Left kidney (tissue), 2 donors: ENCODE measurements around the gene ZNF652. TPM values are rescaled to one million over a fixed set of nuclear protein-coding genes. Genes with fewer than 3 reads are reported as not detected.

Experiments used
- DNase-seq: peaks from one replicate; pipeline ENCODE4 v3.0.0-alpha.2; 2013
- polyA plus RNA-seq: library from polyadenylated mRNA; unstranded; fragments of 120-200 nt; gene quantifications from one replicate; pipeline ENCODE4 v1.2.1, GENCODE V29; 2013; ENCODE audit not compliant: insufficient read length

ZNF652 gene
- polyA plus RNA-seq, 1 donor = 36.7 TPM

DNA sequence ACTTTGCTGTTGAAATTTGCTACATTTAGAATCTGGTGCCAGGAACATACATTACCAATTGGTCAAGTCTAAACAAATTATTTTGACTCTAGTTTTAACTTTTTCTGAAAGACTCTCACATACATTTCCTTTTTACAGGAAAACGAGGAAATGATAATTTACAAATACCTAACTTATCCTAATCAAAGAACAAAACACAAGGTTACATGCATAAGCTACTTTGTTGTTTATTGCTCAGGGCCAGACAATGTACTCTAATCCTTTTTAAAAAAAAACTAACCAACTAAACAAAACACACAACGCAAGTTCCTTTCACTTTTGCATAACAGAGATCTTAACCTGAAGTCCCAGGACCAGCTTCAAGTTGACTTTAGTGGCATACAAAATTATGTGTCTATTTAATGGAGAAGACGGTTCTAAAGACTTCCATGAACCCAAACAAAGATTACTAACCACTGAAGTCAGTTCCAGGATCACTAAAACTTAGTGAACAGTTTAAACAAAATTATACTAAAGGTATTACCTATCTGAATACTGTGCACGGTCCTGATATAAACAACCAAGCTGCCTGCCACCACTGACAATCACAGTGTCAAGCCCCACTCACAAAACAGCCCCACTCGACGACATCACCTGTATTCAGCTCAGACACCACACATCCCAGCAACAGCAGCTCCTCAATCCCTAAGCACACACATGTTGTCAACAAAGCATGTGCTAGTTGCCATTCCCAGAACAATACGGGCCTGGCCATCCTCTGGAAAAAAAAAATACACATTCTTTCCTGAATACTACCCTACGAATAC is 1.9 kb downstream of the ZNF652 start:
- no peak for DNase-seq

DNA sequence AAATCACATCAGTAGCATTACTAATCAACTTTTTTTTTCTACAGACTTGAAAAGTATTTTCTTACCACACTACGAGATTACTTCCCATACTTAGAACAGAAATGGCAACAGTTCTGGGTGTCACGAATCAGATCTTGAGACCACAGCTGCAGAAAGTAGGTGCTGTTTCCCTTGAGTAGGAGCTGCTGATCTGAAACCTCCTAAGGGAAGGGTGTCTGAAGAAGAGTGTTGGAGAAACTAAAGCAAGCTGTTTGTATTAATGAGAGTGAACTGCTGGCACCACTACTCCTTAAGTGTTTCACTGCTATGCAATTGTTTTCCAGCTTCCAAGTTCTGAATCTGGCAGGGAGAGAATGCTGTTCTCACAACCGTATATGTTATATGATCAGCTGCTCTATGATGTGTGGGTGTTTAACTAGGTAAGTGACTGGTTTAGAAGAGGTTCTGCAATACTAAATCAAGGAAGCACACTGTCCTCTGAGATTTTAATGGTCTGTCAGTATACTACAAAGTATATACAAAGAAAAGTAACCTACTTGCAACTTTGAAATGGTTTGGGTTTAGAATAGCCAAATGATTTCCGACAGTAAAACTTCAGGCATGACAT is 3.3 kb downstream of the ZNF652 start:
- no peak for DNase-seq

DNA sequence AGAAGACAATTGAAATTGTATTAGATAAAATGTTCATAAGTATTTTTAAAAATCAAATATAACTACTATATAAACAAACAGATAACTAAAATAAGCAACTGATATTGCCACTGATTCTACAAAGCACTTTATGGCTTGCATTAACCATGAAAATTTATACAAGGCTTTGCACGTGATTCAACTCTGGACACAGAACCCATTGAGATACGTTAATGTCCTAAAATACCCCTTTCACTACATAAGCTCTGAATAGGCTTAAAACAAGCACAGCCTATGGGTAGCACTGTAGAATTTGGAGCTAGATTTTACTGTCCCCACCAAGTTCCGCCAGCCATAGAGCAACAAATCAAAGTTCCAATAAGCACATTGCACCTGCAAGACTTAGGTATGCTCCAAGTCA is 4.5 kb downstream of the ZNF652 start:
- DNase-seq = no peak

DNA sequence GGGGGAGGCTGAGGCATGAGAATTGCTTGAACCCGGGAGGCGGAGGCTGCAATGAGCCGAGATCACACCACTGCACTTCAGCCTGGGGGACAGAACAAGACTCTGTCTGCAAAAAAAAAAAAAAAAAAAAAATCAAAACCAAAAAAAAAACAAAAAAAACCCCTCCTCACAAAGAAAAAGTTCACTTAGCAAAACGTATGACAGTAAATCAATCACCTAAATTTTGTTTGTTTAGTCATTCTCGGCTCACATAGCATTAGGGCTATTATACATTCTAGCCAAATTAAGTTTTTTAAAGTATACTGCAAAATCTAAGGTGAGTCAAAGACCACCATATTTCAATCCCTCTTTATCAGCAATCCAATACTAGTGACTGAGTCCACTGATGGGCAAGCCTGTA is 5.7 kb downstream of the ZNF652 start:
- no peak for DNase-seq

DNA sequence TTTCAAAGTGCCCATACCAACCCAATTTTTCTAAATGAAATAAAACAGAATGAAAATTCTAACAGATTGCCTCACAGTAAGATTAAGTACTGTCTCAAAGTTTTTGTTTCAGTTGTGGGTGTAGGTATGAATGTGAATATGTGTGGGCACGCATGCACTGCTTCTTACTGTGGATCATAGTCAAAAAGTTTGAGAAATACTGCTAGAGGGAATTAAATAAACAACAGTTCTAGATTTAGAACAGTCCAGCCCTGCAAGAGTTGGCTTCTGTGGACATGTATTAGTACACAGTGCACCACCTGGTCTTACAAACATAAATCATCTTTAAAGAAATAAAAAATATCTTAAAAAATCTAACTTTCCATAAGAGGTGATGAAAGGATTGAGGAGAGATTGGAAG is 8.4 kb downstream of the ZNF652 start:
- DNase-seq = no peak

DNA sequence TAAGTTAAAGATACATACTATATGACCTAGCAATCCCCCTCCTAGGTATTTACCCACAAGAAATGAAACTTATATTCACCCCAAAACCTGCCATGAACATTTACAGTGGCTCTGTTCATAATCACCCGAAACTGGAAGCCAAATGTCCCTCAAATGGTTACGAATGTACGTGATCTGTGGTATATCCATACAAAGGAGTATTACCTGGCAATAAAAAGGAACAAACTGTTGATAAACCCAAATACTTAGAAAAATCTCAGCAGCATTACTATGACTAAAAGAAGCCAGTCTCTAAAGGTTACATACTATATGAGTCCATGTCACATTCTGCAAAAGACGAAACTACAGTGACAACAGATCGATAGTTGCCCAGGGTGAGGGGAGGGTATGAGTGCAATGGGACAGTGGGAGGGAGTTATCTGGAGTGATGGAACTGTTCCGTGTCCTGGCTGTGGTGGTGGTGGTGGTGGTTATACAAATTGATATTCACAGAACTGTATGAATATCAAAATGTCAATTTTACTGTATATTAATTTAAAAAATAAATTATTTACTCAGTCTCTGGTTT is 9.4 kb downstream of the ZNF652 start:
- no peak for DNase-seq

DNA sequence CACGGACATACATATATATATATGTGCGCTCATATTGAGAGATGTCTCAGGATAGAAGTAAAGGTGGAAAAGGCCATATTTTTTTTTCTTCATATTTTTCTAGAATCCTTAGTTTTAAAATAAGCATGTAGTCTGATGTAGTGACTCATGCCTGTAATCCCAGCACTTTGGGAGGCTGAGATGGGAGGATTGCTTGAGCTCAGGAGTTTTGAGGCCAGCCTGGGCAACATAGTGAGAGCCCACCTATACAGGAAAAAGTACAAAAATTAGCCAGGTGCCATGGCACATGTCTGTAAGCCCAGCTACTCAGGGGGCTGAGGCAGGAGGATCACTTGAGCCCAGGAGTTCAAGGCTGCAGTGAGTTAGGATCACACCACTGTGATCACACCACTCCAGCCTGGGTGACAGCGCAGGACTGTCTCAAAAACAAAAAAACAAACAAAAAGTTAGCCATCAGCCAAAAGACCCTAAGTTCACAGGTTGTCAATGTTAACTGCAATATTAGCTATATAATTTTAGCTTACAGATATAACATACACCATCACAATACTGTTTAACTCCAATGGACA is 10.4 kb downstream of the ZNF652 start:
- no peak for DNase-seq

DNA sequence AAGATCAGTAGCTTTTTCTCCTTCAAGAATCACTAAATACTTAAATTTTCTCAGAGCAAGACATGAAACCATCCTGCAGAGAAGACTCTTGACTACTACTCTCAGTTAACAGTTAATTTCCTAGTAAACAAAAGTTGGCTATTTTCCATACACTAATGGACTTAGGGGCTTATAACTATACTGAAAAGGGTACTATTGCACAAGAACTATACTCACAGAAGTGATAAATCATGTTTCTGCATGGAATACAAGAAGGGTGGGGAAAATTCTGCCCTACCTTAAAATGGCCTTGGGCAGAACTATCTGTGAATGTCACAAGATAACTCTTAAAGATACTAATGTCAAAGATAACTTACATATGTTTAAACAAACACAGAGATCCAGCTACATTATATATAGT is 12.5 kb downstream of the ZNF652 start:
- no peak for DNase-seq

DNA sequence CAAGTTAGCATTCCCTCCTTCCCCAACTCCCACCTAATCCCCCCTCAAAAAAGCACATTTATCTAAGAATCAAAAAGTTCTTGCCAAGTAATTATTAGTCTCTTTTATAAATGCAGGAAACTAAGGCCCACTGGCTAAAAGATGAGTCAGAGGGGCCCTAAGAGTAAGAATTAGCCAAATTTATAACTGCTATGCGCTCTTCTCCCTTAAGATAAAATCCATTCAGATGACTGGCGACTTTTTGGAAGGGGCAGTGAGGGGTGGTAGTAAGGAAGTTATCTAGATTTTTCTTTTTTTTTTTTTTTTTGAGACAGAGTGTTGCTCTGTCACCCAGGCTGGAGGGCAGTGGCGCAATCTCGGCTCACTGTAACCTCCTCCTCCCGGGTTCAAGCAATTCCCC is 17.1 kb downstream of the ZNF652 start:
- no peak for DNase-seq

DNA sequence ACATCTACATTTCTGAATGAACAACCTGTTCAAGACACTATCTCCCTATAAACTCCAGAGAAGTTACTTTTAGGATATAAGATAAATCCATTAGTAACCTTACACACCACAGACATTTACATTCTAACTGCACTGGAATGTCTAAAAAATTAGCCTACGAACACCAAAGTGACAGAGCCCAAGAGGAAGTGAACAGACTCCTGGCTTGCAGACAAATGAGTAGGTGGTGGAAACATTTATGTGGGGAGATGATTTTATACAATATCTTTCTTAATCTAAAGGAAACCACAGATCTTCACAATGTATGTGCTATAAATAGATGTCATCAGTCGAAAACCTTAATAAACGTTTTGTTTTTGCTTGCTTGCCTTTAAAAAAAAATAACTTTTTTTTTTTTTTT is 18.8 kb downstream of the ZNF652 start:
- no peak for DNase-seq

DNA sequence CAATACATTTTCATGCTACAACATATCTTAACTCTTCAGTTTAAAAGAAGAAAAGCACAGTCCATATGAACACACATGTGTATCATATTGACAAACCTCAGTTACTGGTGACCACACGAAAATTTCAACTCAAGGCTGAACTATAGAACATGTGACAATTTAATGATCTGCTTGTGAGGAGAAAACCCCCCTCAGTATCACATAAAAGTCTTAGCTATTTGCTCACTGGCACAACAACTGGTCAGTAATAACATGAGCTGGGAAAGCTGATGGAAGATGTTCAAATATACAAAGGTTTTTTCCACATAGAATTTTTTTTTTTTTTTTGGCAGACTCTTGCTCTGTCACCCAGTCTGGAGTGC is 19.5 kb downstream of the ZNF652 start:
- no peak for DNase-seq

DNA sequence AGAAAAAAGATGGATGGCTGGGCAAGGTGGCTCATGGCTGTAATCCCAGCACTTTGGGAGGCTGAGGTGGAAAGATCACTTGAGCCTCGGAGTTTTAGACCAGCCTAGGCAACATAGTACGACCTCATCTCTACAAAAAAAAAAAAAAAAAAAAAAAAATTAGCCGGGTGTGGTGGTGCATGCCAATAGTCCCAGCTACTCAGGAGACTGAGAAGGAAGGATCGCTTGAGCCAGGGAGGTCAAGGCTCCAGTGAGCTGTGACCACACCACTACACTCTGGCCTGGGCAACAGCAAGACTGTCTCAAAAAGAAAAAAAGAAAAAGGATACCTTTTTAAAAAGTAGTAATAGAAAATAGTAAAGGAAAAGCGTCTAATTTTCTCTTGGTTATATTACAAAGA is 20.7 kb downstream of the ZNF652 start:
- DNase-seq = no peak

DNA sequence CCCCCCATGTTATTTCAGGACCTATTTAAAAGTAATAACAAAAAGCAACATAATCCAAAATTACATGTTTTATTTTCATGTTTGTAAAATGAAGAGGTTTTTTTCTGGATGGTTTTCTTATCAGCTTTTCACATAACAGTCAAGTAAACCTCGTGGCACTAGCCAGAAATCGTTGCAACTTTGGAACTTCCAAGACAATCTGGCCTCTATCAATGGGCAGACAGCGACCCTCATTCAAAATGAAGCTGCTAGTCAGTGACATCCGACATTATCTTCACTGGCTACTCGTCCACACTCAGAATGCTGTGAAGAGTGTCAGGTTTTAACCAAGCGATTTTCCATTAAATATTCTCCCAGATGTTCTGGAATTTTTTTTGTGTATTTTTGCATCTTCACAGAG is 22.7 kb downstream of the ZNF652 start:
- DNase-seq = no peak

DNA sequence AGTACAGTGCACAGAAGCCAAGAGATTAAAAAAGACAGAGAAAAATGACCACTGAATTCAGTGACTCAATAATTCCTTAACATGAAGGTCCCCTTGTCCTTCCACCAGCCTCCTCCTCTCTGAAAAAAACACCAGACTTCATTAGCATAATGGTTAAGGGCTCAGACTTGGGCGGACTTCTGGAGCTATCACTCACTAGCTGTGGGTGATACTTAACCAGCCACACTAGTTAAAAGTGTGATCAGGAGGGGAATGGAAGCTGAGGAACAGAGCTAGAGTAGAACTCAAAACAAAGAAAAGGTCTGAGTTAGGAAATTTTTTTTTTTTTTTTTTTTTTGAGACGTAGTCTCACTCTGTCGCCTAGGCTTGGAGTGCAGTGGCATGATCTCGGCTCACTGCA is 23.2 kb downstream of the ZNF652 start:
- DNase-seq = no peak

DNA sequence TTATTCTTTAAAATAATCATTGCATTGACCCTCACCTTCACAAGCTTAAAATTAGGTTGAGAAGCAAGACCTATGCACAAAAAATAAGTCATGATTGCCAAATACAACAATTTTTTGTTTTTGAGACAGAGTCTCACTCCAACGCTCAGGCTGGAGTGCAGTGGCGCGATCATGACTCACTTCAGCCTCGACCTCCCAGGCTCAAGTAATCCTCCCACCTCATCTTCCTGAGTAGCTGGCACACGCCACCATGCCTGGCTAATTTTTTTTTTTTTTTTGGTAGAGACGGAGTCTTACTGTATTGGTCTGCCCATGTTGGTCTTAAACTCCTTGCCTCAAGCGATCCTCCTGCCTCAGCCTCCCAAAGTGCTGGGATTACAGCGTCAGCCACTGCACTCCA is 24.2 kb downstream of the ZNF652 start:
- no peak for DNase-seq

DNA sequence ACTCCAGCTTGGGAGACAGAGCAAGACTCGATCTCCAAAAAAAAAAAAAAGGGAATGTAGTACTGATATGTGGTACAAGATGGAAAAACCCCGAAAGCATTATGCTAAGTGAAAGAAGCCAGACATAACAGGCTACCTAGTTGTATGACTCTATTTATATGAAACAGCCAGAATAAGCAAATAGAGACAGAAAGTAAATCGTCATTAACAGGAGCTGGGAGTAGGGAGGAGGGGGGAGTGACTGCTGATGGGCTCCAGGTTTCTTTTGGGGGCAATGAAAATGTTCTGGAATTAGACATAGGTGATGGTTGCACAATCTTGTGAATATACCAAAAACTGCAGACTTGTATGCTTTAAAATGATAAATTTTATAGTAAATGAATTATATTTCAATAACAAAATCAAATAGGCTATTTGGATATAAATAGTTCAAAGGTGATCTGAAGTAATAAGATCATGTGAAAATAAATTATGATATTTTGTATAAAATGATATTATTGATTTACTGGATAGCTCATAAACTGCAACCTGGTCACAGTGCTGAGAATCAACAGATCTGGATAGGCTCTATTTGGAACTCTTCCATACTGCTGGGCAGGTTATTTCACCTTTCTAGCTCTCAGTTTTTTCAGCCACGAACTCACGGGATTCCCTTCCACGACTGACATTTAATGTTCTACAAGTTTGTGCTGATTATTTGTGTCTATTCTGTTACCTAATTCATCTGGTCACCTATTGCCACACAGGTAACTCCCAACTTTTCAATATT is 27.1 kb downstream of the ZNF652 start:
- no peak for DNase-seq

DNA sequence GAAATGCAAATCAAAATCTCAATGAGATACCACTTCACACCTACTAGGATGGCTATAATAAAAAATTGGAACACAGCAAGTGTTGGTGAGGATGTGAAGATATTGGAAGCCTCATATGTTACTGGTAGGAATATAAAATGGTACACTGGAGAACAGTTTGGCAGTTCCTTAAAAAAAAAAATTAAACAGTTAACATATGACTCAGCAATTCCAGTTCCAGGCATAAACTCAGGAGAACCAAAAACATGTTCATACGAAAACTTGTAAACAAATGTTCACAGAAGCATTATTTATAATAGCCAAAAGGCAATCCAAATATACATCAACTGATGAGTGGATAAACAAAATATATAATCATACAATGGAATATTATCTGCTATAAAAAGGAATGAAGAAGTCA is 28.2 kb downstream of the ZNF652 start:
- DNase-seq = no peak

DNA sequence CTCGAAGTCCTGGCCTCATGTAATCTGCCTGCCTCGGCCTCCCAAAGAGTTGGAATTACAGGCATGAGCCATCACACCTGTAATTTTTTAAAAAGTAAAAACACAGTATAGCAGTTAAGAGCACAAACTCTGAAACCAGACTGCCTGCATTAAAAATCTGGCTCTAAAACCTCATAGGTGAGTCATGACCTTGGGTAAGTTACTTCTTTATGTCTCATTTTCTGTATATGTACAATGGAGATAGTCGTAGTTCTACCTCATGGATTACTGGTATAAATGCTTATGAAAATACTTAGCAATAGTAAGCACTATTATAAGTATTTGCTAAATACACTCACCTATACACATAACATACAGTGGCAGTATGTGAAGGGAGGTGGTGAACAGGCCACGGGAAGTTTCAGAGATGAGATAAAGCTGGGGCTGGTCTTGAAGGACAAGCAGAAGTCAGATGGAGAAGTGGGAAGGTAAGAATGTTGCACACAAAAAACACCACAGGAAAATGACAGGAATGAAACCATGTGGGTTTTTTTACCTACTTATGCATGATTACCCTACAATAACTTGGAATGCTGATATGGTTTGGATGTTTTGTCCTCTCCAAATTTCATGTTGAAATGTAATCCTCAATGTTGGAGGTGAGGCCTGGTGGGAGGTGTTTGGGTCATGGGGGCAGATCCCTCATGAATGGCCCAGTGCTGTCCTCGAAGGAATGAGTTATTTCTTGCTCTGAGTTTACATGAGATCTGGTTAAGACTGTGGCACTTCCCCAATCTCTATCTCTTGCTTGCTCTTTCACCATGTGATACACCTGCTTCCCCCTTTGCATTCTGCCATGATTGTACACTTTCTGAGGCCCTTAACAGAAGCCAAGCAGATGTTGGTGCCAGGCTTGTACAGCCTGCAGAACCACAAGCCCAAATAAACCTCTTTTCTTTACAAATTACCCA is 33.9 kb downstream of the ZNF652 start:
- DNase-seq = no peak

DNA sequence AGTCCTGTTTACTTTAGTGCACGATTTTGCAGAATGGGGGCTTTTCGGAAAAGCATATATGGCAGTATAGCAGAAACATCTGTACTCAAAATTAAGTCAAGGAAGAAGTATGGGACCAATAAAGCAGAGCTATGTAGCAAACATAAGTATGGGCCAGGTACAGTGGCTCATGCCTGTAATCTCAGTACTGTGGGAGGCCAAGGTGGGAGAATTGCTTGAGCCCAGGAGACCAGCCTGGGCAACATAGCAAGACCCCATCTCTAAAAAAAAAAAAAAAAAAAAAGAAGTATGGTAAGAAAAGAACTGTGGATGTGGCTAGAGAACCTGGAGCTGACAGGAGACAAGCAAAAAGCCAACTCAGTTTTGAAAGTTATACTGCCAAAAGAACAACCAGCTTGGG is 36.1 kb downstream of the ZNF652 start:
- no peak for DNase-seq

DNA sequence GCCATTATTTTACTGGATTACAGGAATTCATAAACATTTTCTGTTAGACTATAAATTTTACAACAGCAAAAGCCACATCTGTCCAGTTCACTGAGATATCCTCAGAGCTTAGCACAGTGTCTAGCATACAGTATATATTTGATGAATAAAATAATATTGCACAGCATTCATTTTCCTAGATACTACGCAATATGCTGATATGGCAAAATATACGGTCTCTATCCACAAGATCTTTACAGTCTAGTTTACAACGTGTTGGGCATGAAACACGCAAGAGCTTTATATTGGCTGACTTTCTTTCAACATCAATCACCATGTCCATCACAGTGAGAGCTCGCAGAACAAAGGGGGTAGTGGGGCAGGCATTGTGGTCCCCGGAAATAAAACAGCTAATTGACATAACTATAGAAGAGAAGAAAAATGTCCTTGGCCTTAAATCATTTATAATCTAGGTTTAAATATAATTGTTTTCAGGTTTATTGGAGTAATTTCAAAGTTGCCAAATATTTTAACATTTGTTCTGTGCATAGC is 43.5 kb downstream of the ZNF652 start:
- no peak for DNase-seq
